ENCODE measurements around the gene SPATS2. TPM values are rescaled to one million over a fixed set of nuclear protein-coding genes. Genes with fewer than 3 reads are reported as not detected.

The SPATS2 gene
- total RNA-seq, 4 donors from 2014 or later = 24.7 to 37.8 (median 30.1) TPM

DNA sequence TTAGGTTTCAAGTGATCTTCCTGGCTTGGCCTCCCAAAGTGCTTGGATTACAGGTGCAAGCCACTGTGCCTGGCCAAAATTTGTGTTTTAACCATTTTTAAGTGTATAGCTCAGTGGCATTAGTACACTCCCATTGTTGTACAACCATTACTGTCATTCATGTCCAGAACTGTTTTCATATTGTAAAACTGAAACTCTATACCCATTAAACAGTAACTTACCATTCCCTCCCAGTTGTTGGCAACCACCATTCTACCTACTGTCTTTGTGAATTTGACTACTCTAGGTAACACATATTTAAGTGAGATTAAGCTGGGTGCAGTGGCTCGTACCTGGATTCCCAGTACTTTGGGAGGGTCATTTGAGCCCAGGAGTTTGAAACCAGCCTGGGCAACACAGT is 104.3 kb downstream of the SPATS2 start:
- H3K36me3 ChIP-seq = no peaks in the 10 kb centered on the region
- H3K27ac ChIP-seq = no peak overlapping the region
- no peaks in the 10 kb centered on the region for H3K27me3 ChIP-seq
- H3K4me3 ChIP-seq (replicated peaks in 1 of 3) = no peak overlapping the region
- H3K4me1 ChIP-seq = no peaks in the 10 kb centered on the region
- no peak for DNase-seq
- TF ChIP-seq POLR2A (IDR thresholded peaks at IDR 0.05) = no peak
- TF ChIP-seq, protein P1, sequence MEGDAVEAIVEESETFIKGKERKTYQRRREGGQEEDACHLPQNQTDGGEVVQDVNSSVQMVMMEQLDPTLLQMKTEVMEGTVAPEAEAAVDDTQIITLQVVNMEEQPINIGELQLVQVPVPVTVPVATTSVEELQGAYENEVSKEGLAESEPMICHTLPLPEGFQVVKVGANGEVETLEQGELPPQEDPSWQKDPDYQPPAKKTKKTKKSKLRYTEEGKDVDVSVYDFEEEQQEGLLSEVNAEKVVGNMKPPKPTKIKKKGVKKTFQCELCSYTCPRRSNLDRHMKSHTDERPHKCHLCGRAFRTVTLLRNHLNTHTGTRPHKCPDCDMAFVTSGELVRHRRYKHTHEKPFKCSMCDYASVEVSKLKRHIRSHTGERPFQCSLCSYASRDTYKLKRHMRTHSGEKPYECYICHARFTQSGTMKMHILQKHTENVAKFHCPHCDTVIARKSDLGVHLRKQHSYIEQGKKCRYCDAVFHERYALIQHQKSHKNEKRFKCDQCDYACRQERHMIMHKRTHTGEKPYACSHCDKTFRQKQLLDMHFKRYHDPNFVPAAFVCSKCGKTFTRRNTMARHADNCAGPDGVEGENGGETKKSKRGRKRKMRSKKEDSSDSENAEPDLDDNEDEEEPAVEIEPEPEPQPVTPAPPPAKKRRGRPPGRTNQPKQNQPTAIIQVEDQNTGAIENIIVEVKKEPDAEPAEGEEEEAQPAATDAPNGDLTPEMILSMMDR (IDR thresholded peaks at IDR 0.05) = no peak
- 95 to 100% methylated on average over 1 of the region's 1 CpG for WGBS, 2 donors
- intact Hi-C loops (cut with DNase I) = no loop called here
- no peaks in the 10 kb centered on the region for H3K9me3 ChIP-seq

DNA sequence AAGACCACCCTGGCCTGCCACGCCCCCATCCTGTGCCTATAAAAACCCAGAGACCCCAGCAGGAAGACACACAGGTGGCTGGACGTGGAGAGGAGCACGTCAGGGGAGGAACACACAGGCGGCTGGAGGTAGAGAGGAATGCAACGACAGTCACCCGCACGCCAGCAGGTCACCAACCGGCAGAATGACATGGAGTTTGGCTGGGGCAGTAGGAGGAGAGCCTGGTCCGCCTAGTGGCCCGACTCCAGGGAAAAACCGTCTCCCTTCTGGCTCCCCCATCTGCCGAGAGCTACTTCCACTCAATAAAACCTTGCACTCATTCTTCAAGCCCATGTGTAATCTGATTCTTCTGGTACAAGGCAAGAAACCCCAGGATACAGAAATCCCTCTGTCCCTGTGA is 108.8 kb downstream of the SPATS2 start:
- Histone ChIP-seq H3K4me3 (replicated peaks in 1 of 3) (no peak overlapping the region), H3K27ac (no peak overlapping the region), H3K9me3 (no peaks in the 10 kb centered on the region), H3K27me3 (no peaks in the 10 kb centered on the region), H3K36me3 (no peaks in the 10 kb centered on the region), H3K4me1 (peaks cover 7 to 9% of the 10 kb centered on the region in 2 donors)
- 93 to 97% methylated on average over 6 to 12 of the region's 12 CpGs for WGBS, 2 donors
- DNase-seq = no peak
- intact Hi-C loops (cut with DNase I) = no loop called here
- TF ChIP-seq, protein P1 (IDR thresholded peaks at IDR 0.05) = no peak
- TF ChIP-seq POLR2A (IDR thresholded peaks at IDR 0.05) = no peak

DNA sequence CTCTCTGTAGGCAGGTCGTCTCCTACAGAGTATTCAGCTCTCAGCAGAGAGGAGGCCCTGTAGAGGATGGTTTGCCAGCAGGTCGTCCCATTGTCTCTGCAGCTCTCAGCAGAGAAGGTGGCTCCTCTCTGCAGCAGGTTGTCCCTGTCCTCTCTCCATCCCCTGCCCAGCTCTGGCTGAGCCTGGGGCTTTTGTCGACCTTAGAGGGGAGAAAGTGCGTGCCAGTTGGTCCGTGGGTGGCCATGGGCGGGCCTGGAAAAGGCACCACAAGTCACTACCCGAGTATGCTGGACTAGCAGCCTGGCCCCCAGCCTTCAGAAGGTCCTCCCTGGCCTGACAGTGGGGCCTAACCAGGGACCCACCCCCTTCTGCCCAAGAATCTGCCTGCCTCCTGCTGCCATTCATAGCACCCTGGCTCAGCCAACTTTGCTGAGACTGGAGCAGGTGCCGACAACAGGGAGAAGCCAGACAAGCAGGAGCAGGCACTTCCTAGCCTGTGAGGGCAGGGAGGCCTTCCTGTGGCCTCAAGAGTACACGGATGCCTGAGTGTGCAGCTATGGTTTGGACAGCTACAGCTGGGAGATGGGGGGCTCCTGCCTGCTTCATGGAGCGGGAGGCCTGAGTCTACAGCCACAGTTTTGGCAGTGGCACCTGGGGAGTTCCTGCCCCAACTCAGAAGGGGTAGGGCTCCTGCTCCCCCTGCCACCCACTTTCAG is 111.8 kb downstream of the SPATS2 start:
- WGBS, 2 donors = 69 to 70% methylated on average over 6 to 10 of the region's 10 CpGs
- H3K9me3 ChIP-seq = no peaks in the 10 kb centered on the region
- H3K4me3 ChIP-seq (replicated peaks in 1 of 3) = no peak overlapping the region
- H3K27ac ChIP-seq = peak overlapping the region in 2 of 3 donors; percentile 15 to 36
- intact Hi-C loops (cut with DNase I) = no loop called here
- no peak for TF ChIP-seq POLR2A (IDR thresholded peaks at IDR 0.05)
- TF ChIP-seq, protein P1 (IDR thresholded peaks at IDR 0.05) = no peak
- DNase-seq = peak; percentile 18 to 38
- no peaks in the 10 kb centered on the region for H3K27me3 ChIP-seq
- no peaks in the 10 kb centered on the region for H3K36me3 ChIP-seq
- H3K4me1 ChIP-seq = peaks cover 25 to 28% of the 10 kb centered on the region in 2 donors

DNA sequence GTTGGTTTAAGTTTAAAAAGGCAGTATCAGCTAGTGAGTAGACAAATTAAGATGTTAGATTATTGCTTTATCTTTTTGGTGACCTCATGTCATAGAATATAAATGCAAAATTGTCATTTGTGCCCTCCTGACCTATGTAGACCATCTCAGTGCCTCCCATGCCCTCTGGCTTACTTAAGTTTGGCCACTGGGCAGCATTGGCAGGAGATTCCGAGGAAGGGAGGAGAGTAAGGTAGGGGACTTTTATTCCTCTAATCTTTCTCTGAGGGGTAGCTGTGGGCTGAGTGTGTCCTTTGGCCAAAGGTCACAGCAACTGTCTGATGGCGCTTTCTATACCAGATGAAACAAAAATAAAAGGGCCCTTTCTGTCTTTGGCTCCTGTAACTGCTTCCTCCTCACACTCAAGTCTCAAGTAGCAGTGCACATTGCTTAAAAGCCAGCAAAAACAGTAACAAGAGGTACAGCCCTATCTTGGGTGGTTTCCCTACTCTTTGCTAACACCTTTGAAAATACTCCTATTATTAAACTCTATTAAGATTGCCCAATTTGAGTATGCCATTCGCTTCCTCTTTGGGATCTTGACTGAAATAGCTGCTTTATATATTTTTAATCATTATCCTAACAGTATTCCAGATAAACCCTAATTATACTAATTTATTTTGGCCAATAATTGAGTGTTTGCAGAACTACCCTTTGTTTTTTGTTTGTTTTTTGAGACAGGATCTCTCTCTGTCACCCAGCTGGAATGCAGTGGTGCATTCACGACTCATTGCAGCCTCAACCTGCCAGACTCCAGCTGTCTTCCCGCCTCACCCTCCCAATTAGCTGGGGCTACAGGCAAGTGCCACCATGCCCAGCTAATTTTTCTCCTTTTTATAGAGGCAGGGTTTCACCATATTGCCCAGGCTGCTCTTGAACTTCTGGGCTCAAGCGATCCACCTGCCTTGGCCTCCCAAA is 115.1 kb downstream of the SPATS2 start:
- H3K9me3 ChIP-seq = no peaks in the 10 kb centered on the region
- no peaks in the 10 kb centered on the region for H3K27me3 ChIP-seq
- intact Hi-C loops (cut with DNase I) = no loop called here
- no peak overlapping the region for H3K4me3 ChIP-seq (replicated peaks in 1 of 3)
- H3K27ac ChIP-seq = peak overlapping the region; percentile 57 to 66 (median 58)
- H3K4me1 ChIP-seq = peaks cover 25 to 28% of the 10 kb centered on the region in 2 donors
- no peak for TF ChIP-seq POLR2A (IDR thresholded peaks at IDR 0.05)
- TF ChIP-seq, protein P1 (IDR thresholded peaks at IDR 0.05) = no peak
- H3K36me3 ChIP-seq = no peaks in the 10 kb centered on the region
- peak; percentile 9 to 24 for DNase-seq
- WGBS, 2 donors = 62 to 64% methylated on average over 6 of the region's 6 CpGs

All from thyroid gland (tissue), 4 donors.